Liver (tissue), 3 donors: ENCODE measurements around the gene SLC5A12.

Experiments
- CTCF ChIP-seq: fragments of 150-350 bp; IDR thresholded peaks from 2 replicates; pipeline ENCODE4 v1.5.1; 2017; ENCODE audit warnings: improper control_type of control experiment, low read depth, low read length; ENCODE audit not compliant: missing input control
- NR2F2 ChIP-seq: IDR thresholded peaks from 2 replicates; pipeline ENCODE4 v1.6.1; 2016; ENCODE audit warnings: antibody characterized with exemption
- donor health status: healthy.
- donor health status: healthy.

GRCh38 chr11:26739366-26740073, 17.7 kb upstream of the SLC5A12 start:
- no peak for TF ChIP-seq CTCF
- TF ChIP-seq NR2F2, result no peak
